Measurements from ENCODE around the gene DCLK2. TPM values are rescaled to one million over a fixed set of nuclear protein-coding genes. Genes with fewer than 3 reads are reported as not detected.

Gene DCLK2
- total RNA-seq, 2 donors from 2014 or later, result 10.1 to 12.1 TPM

GRCh38 chr4:150069353-150069752 lies 8.9 kb upstream of the DCLK2 start:
- Histone ChIP-seq H3K9me3 (no peaks in the 10 kb centered on the region), H3K4me3 (no peak overlapping the region), H3K27ac (no peak overlapping the region), H3K36me3 (no peaks in the 10 kb centered on the region), H3K4me1 (peaks cover 0 to 5% of the 10 kb centered on the region in 2 donors), H3K27me3 (no peaks in the 10 kb centered on the region)
- no peak for TF ChIP-seq CTCF (IDR thresholded peaks at IDR 0.05)
- no peak for DNase-seq (ENCODE audit: low spot score)

- Histone ChIP-seq H3K4me1 (peaks cover 0 to 2% of the 10 kb centered on the region in 2 donors), H3K36me3 (no peaks in the 10 kb centered on the region), H3K9me3 (no peaks in the 10 kb centered on the region), H3K27me3 (no peaks in the 10 kb centered on the region), H3K4me3 (no peak overlapping the region), H3K27ac (no peak overlapping the region)
- no peak for DNase-seq (ENCODE audit: low spot score)
- no peak for TF ChIP-seq CTCF (IDR thresholded peaks at IDR 0.05)
These were observed 7.6 kb upstream of the DCLK2 start for GRCh38 chr4:150070464-150071170.

GRCh38 chr4:150072471-150072870 lies 5.8 kb upstream of the DCLK2 start:
- Histone ChIP-seq H3K9me3 (no peaks in the 10 kb centered on the region), H3K27me3 (no peaks in the 10 kb centered on the region), H3K36me3 (no peaks in the 10 kb centered on the region), H3K4me3 (no peak overlapping the region), H3K27ac (no peak overlapping the region), H3K4me1 (peaks cover 0 to 2% of the 10 kb centered on the region in 2 donors)
- DNase-seq (ENCODE audit: low spot score), result no peak
- TF ChIP-seq CTCF (IDR thresholded peaks at IDR 0.05), result no peak

- peaks cover 0 to 2% of the 10 kb centered on the region in 2 donors for H3K4me1 ChIP-seq
- H3K27me3 ChIP-seq, result no peaks in the 10 kb centered on the region
- H3K27ac ChIP-seq, result no peak overlapping the region
- no peaks in the 10 kb centered on the region for H3K9me3 ChIP-seq
- no peak for DNase-seq (ENCODE audit: low spot score)
- H3K36me3 ChIP-seq, result no peaks in the 10 kb centered on the region
- H3K4me3 ChIP-seq, result no peak overlapping the region
- no peak for TF ChIP-seq CTCF (IDR thresholded peaks at IDR 0.05)
These were observed 5.1 kb upstream of the DCLK2 start for GRCh38 chr4:150072906-150073714.

GRCh38 chr4:150074064-150074463 lies 4.2 kb upstream of the DCLK2 start:
- no peak overlapping the region for H3K27ac ChIP-seq
- no peaks in the 10 kb centered on the region for H3K36me3 ChIP-seq
- H3K4me3 ChIP-seq, result no peak overlapping the region
- H3K9me3 ChIP-seq, result no peaks in the 10 kb centered on the region
- DNase-seq (ENCODE audit: low spot score), result no peak
- H3K4me1 ChIP-seq, result peaks cover 0 to 2% of the 10 kb centered on the region in 2 donors
- TF ChIP-seq CTCF (IDR thresholded peaks at IDR 0.05), result no peak
- no peaks in the 10 kb centered on the region for H3K27me3 ChIP-seq
